NCI-H345 treated with DMSO at 0.1 percent for 48 hours (cell line): Measurements from ENCODE around the gene WNT7B.

ENCODE experiments used
- DNase-seq: peaks from one replicate; lab custom pipeline; 2025; ENCODE audit not compliant: unreplicated experiment; lab: John Stamatoyannopoulos, UW

Gene WNT7B

DNA sequence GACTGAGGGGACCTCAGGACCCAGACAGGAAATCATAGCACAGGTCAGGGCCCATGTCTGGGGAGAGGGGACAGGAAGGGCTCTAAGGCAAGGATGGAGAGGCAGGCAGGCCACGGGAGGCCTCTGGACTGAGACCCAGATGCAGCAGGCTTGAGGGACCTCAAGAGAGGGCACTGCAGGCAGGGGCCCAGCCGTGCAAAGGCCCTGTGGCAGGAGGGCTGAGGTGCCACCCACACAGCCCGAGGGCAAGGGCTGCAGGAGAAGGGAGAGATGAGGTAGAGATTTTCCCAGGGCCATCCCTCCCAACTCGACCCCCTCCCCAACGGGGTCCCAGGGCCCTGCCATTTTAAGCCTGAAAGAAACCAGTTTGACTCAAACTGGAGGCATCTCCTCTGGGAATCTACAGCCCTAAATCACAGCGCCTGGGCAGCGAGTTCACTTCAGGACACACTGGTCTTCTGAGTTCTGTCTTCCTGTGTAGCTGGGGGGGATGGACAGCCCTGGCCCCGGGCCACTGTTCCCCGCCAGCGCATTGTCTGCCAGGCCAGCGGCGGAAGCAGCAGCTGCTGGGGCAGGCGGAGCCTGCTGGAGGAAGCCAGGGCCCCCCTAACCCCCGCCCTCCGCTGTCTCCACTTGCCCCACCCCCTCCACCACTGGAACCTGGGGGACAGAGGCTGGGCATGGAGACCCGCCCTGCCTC lies 20.3 kb upstream of the WNT7B start:
- no peak for DNase-seq

DNA sequence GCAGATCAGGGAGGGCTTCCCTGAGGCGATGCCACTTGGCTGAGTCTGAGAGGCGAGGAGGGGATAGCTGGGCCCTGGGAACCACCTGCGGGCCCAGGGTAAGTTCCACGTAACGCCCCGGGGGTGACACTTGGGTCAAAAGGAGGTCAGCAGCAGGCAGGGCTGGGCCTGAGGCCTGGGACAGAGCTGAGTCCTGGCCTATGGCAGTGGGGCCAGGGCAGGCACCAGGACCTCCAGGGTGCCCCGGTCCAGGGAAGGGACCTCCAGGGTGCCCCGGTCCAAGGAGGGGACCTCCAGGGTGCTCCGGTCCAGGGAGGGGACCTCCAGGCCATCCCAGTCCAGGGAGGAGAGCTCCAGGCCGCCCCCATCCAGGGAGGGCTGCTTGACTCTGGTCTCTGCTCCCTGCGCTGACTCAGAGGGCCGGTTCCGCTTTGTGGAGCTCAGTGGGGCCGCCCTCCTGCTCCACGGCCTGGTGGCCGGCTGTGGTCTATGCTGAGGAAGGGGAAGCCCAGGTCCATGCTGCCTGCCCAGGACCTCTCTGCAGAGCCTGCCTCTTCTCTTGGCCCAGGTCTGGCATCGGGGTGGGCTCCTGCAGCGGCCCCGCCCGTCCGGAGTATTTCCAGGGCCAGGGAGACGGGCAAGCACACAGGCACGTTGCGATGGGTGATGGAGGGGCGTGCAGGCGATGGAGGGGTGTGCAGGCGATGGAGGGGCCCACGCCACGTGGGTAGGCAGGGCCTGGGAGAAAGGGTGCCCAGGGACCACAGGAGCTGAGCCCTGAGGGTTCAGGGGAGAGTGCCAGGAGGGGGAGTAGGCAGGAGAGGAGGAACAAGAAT lies 19.5 kb upstream of the WNT7B start:
- DNase-seq: no peak

DNA sequence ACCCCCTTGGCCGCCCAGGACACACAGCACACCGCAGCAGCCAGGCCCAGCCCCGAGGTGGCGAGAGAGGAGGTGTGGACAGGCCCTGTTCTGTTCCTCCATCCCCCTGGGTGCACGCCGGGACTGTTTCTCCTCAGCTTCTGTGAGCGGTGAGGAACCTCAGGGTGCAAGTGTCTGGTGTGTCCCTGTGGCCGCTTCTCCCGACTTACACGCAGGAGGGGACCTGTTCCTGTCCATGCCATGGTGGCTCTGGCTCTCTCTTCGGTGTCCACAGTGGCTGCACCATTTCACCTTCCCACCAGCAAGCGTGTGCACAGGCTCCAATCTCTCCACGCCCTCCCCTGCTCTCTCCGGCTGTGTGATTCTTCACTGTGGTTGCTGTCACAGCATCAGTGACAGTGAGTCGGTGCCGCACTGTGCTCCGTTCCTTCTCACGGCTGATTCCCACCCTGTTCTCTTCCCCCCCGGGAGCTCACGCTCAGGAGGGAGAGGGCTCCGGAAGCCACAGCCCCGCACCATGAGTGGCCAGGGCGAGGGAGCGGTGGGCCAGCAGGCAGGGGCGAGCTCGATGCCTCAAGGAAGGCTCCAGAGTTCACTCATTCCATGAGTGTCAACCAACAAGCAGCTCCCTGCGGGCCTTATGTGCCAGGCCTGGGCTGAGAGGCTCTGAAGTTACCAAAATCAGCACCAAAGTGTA lies 18.6 kb upstream of the WNT7B start:
- no peak for DNase-seq

DNA sequence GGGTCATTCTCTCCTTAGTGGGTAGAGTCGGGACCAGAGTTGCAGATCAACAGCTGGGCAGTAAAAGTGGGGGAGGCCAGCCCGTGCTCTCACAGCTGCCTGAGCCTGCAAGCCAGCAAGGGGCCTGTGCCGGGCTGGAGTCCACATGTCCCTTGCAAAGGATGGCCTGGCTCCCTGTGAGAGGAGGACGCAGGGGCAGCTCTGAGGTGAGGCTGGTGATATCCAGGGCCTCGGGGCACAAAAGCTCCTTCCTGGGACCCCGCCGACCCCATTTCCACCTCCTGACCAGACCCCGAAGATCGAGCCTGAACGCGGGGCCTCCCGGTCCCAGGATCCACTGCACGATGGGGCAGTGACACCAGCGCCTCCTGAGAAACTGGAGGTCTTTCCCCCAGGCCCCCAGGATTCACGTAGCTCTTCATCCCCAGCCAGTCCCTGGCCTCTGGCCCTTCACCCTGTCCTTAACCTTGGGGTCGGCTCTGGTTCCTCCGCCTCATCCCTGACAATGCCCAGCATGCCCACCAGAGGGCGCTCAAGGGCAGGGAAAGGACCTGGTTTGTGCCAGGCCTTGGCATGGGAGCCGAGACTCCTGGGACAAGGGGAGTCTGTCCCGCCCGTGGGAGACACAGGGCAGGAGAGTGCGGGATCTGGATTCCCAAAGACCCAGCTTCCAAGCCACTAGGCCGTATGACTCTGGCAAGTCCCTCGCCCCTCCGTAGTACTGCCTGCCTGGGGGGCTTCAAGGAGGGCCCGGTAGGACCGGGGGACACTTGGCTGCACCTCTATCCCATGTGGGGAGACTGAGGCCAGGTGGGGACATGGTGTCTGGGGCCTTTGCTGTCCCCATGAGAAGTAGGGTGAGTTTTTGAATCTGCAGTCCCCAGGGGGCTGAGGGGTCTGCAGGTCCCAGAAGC lies 17.8 kb upstream of the WNT7B start:
- no peak for DNase-seq

DNA sequence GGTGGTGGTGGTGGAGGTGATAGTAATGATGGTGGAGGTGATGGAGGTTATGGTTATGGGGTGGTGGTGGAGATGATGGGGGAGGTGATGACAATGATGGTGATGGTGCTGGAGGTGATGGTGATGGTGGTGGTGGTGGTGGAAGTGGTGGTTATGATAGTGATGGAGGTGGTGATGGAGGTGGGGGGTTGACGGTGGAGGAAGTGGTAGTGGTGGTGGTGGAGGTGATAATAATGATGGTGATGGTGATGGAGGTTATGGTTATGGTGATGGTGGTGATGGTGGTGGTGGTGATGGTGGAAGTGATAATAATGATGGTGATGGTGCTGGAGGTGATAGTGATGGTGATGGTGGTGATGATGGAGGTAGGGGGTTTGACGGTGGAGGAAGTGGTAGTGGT lies 16.9 kb upstream of the WNT7B start:
- DNase-seq: no peak

DNA sequence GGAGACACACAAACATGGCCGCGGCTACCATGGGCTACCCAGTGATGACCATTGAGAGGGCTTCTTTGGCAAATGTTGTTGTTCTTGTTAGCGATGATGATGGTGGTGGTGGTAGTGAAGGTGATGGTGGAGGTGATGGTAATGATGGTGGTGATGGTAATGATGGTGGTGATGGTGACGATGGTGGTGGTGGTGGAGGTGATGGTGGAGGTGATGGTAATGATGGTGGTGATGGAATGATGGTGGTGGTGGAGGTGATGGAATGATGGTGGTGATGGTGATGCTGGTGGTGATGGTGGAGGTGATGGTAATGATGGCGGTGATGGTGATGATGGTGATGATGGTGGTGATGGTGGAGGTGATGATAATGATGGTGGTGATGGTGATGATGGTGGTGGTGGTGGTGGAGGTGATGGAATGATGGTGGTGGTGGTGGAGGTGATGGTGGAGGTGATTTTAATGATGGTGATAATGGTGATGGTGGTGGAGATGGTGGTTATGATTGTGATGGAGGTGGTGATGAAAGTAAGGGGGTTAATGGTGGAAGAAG lies 16.3 kb upstream of the WNT7B start:
- DNase-seq: no peak

DNA sequence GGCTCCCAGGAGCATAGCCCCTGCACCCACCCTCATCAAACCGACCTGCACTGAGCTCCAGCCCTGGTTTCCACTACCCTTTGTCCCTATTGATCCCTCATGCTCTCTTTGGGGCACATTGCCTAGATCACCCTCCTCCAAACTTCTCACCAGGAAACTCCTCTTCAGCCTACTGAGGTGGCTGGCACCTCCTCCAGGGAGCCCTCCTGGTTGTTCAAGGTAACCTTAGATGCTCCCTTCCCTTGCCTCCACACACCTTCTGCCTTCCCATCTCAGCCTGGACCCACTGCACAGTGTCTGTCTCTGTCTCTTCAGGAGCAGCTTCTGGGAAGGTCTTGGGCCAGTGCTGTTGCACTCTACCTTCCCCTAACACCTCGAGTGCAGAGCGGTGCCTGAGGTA lies 15.8 kb upstream of the WNT7B start:
- DNase-seq: no peak

DNA sequence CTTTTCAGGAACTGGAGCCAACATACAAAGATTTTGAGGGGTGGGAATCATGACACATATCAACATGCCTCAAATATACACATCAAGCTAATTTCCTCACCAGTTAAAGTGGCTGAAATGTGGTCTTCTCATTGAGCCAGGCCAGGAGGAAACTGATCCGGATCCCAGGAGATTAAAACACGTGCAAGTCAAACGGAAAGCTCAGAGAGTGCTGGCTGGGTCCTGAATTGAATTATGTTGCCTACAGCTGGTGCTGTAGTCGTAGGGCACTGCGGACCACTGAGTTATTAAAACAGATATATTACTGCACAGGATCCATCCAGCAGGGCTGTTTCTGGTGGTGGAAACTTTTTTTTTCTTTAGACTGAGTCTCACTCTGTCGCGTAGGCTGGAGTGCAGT lies 14.1 kb upstream of the WNT7B start:
- no peak for DNase-seq

DNA sequence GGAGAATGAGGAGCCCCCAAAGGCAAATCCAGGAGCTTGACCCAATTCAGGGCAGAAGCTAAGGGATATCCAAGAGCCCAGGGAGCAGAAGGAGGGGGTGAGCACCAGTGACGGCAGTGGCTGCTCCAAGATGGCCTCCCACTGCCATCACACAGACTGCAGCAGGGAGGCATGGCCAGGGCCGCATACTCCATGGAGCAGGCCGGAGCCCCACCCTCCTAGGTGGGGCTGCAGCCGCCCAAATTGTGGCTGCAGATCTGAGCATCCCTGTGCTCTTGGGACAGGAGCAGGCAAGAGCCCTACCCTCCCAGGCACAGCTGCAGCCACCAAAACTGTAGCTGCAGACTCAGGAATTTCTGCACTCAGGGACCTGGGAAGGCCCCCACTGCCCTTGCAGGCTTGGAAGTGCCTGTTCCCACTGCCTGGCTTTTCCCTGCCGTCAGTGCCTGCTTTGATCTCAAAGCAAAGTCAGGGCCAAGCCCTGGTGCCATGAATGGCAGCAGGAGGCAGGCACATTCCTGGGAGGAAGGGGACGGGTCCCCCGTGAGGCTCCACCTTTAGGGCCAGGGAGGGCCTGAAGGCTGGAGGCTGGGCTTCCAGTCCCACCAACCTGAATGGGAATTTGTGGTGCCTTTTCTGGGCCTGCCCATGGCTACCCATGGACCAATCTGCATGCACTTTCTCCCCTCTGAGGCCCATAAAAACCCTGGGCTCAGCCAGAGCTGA lies 10.3 kb upstream of the WNT7B start:
- DNase-seq: no peak

DNA sequence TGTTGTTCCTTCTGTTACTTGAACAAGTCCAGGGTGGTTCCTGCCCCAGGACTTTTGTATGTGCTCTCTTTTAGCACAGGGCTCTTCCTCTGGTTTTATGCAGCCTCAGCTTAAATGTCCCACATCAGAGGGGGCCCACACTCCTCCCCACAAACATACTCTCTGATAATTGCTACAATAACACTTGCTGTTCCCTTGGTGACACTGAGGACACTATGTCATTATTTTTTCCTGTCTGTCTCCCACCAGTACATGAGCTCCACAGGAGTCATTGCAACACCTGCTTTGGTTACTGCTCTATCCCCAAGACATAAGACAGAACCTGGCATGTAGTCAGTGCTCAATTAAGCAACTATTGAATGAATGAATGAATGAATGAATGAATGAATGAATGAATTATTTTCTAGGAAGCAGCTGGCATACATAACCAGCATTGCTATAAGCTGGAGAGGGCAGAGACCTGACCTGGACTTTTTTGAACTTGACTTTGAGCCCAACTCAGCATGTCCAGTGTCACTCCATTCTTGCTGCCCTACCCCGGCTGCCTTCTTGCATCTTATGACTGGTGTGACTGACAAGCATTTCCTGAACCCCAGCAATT lies 7.5 kb upstream of the WNT7B start:
- no peak for DNase-seq

DNA sequence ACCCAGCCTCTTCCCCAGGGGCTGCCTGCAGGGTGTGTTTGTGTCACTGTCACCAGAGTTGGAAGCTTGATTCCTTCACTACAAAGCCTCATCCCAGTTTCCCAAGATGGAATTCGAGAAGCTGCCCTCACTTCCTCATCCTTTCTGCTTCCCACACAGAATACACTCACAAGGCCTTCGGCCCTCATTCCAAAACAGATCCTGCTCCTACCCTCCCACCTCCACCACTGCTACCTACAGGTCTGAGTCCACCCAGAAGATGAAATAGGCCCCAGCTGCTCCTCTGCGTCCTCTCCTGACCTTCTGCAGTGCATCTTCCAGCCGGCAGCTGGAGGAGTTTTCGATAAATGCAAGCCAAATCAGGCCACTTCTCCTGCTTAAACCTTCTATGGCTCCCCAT lies 6.8 kb upstream of the WNT7B start:
- DNase-seq: no peak

DNA sequence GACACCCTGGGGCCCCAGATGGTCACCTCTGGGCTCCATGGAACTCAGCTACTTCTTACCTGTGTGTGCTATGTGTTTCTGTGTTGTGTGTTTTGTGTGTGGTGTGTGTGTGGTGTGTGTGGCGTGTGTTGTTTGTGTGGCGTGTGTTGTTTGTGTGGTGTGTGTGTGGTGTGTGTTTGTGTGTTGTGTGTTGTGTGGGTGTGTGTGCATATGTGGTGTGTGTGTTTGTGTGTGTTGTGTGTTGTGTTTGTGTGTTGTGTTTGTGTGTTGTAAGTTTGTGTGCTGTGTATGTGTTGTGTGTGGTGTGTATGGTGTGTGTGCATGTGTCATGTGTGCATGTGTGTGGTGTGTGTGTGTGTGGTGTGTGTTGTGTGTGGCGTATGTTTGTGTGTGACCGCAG lies 3.8 kb upstream of the WNT7B start:
- no peak for DNase-seq

DNA sequence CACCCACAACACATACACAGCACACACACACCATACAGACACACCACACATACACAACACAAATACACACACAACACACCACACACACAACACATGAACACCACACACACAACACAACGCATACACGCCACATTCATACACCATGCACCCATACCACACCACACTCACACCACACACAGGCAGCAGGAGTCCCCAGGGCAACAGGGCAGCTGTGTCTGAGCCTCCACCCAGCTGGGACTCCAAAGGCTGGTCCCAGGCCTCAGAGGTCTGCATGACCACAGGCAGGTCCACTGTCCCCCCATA lies 3.3 kb upstream of the WNT7B start:
- DNase-seq: no peak

DNA sequence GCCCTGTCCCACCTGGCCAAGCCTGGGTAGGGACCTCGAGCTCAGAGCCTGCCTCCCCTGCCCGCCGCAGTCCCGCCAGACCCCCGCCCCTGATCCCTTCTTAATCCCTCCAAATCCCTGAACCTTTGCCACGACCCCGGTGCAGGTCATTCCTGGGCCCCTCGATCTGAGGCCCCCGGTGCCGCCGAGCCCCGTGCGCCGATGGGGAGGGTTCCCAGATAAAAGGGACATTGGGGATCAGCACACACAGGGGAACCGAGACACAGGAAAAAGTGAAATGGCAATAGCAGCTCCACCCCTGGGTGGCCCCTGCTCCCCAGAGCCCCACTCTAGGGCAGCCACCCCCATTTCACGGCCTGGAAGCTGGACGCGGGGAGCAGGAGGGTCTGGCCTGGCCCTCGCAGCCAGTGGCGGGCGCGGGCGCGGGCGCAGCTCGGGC lies 1.3 kb upstream of the WNT7B start:
- no peak for DNase-seq

DNA sequence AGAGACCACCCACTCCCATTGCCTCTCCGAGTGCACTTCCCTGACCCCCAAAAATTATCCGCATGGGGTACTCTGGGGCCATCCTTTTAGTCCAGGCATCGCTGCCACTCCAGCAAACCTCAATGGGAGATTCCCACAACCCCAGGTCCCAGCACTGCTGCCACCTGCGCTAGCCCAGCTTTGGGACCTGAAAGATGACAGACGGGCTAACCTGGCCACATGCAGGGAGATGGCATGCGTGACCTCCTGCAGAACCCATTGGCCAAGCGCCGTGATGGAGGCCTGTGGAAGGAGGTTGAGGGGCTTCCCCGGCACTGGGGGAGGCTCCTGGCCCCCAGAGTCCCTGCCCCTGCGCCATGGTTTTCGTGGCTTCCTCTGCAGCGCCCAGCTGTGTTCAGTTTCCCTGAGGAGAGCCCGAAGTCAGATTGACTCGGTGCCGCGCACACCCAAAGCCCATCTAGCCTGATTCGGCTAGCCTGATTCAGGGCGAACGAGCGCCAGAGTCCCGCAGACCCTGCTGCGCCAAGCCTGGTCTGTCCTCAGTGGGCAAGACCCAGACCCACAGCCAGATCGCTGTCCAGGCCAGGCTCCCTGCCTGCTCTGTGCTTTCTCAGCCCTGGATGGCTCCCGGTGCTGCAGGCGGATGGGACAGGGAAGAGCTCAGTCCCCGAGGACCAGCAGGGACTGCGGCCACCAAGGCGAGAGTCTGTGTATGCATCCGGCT lies 751 bp upstream of the WNT7B start:
- DNase-seq: no peak

DNA sequence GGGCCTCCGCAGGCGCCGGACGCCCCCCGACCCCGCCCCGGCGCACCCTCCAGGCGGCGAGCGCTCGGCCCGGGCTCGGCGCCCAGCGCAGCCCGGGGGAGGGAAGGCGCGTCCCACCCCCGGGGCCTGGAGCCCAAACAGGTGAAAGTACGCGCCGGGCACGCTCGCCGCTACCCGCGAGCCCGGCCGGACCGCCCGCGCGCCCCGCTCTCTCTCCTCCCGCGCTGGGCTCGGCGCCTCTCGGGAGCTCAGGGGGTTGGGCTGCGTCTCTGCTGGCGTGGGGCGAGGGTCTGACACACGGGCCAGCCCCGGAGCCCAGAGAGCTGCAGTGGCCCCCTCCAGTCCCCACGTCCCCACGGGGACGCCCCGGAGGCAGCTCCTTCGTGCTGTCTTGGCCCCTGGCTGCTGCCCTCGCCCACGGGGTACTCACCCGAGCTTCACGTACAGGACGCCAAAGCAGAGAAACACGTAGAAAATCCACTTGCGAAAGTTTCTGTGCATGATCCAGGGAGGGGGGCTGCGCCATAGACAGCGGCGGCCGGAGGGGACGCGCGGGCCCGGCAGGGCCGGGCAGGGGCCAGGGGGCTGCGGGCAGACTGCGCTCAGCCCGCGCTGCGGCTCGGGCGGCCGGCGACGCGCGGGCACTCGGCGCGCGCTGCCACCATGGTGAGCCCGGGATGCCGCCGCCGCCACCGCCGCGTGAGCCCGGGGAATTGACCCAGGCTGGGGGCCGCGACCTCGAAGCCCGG lies 534 bp downstream of the WNT7B start:
- DNase-seq: no peak

DNA sequence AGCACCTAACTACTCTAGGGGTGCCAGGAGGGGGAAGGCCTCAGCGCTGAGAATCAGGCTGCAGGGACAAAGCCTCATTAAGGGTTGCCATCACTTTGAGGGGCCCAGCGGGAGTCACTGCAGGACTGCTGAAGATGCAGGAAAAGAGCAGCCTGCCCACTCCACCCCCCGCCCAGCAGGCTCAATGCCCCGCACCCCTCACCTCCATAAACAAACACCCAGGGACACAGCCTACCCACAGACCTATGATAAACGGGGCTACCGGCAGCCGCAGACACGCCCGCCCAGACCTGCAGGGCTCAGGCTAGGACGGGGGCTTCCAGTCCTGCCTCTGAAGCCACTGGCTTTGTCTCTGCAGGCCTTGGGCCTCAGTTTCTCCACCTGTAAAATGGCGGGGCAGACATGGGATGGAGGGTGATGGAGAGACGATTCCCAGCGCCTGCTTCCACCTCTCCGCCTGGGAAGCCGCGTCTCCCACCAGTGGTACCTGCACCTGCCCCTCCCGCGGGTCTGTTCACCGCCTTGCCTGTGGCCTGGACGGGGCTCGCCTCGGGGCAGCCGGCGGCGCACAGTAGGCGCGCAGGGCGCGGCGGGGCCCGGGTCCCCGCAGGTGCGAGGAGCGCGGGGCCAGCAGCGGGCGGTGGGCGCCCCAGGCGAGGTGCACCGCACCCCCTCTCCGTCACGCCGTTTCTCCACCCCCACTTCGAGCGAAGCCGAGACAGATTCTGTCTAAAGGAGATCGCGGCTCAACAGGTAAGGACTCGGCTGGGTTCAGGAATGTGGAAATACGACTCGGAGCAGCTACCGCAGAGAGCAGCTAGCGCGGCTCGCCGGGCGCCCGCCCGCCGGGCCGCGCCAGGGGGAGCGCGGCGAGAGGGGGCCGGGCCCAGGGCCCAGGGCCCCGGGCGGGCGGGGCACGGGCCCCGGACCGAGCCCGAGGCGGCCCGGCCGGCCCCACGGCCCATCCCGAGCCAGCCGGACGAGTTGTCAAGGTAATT lies 1.5 kb downstream of the WNT7B start:
- no peak for DNase-seq
